ENCODE data around the gene CSPG4. TPM values are rescaled to one million over a fixed set of nuclear protein-coding genes. Genes with fewer than 3 reads are reported as not detected.
A peak's percentile ranks its signal among the peaks of the same experiment; 100 is the strongest.

Gene CSPG4
- total and polyA plus RNA-seq, 9 of the 15 experiments (the other 6 are each of a cell fraction or from before 2014, with no cell fraction given), result under 0.01 to 0.07 (median 0.04) TPM; not detected in 5

GRCh38 chr15:75758071-75758872 is 45.6 kb upstream of the CSPG4 start (continued):
- TF ChIP-seq MGA (IDR thresholded peaks at IDR 0.05) (peak; percentile 85), RBFOX2 (IDR thresholded peaks at IDR 0.05; ENCODE audit: low read depth, low read length) (peak; percentile 94), PCBP1 (IDR thresholded peaks at IDR 0.05; ENCODE audit: low read depth, low read length, poor library complexity, severe bottlenecking) (no peak), ERF (CRISPR knock-in tag; IDR thresholded peaks at IDR 0.05) (no peak), ZNF785 (CRISPR knock-in tag; IDR thresholded peaks at IDR 0.05) (no peak), TCF15 (CRISPR knock-in tag; IDR thresholded peaks at IDR 0.05) (no peak), ZNF699 (CRISPR knock-in tag; IDR thresholded peaks at IDR 0.05; ENCODE audit: insufficient replicate concordance) (no peak), ZNF518B (CRISPR knock-in tag; IDR thresholded peaks at IDR 0.05) (no peak), ZNF583 (CRISPR knock-in tag; IDR thresholded peaks at IDR 0.05) (no peak), PHB2 (IDR thresholded peaks at IDR 0.05; ENCODE audit: low read depth) (no peak)
